ENCODE measurements around the gene THRB.
"Not testable (repeated sequence)": the region's sequence is repeated elsewhere in the genome, so short reads cannot be mapped to it uniquely, and the experiment has no call there.

Gene THRB

DNA sequence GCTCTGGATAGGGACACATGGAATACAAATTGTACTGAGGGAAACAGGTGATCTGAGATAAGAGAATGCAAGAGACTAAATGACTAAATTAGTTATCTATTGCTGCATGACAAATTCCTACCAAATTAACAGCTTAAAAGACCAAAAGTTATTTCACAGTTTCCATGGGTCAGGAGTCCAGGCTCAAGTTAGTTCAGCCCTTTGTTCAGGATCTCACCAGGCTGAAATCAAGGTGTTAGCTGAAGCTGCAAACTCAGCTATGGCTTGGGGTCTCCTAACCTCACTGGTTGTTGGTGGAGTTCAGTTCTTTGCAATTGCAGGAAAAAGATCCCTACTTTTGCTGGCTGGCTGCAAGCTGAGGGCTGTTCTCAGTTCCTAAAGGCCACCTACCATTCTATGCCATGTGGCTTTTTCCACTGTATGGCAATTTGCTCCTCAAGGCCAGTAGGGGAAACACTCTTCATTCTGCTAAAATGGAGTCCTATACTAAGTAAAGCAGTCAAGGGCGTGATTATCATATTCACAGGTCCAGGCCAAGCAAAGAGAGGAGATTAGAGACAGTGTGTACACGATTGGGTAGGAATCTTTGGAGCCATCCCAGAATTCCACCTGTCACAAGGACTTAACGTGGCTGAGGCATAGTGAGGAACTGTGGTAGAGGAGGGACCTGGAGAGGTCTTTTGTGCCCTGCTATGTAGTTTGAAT lies 53.7 kb downstream of the THRB start:
- DNase-seq = no peak

- DNase-seq = no peak
Observed at GRCh38 chr3:24439021-24439420, 55.6 kb downstream of the THRB start.

- no peak for DNase-seq
Observed at GRCh38 chr3:24437326-24437725, 57.3 kb downstream of the THRB start.

DNA sequence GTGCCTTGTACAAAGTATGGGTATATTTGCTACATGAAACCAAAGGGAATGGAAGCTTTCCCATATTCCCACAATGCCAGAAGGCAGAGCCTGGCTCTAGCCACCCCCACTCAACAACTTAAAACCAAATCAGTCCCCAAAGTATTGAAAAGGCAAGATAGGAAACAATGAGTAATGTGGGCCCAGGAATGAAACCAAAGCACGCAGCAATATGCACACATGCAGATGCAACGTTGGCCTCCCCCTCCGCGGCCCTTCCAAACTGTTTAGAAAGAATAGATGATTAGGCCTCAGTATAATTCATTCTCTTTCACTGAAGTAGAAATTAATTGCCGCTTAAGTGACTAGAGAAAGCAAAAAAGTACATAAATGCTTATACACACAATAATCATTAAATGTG lies 59.1 kb downstream of the THRB start:
- no peak for DNase-seq

DNA sequence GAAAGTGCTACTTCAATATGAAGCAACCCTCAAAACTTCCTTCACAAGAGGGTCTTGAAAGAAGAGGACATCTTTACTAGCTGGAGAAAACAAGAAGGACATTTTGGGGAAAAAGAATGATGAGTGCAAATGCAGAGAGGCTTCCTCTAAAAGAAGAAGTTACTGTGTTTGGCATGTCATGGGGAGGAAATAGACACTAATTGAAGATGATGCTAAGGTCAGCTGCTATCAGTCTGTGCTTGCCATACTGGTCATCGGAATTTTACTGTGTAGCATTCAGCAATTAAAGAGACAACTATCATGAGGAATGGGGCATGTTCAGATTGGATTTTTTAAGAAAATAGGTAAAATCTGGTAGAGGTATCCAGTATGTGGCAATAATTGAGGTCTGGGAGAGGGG lies 60.0 kb downstream of the THRB start:
- DNase-seq = no peak

- no peak for DNase-seq
Observed at GRCh38 chr3:24433838-24434591, 60.6 kb downstream of the THRB start.

DNA sequence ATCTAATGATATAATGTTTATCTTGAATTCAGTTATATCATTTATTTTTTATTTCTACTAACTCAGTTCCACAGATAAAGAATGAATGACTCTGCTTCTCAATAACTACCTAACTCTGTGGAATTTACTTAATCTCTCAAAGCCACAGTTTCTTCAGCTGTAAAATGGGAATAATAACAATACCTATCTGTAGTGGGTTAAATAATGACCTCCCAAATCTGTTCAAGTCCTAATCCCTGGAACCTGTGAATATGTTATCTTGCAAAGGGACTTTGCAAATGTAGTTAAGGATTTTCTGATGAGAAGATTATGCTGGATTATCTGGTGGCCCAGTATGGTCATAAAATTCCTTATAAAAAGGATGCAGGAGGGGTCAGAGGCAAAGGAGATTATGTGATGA lies 61.7 kb downstream of the THRB start:
- DNase-seq = no peak

DNA sequence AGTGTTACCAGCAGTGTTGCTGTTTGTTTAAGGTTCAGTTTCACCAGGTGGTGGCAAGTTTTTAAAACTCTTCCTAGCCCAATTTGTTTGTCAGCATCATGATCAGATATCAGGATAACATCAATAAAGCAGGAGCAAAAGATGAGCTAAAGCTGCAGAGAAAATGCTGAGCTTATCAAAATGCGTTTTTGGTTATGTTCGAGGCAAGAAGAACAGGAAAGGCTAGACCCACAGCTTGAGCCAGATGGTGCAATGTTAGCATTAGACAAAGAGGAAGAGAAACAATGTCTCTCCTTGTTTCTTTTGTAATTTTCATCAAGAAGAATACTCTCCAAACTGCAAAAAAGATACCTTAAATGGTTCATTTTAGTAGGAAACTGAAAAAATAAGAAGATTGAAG lies 66.2 kb downstream of the THRB start:
- no peak for DNase-seq

DNA sequence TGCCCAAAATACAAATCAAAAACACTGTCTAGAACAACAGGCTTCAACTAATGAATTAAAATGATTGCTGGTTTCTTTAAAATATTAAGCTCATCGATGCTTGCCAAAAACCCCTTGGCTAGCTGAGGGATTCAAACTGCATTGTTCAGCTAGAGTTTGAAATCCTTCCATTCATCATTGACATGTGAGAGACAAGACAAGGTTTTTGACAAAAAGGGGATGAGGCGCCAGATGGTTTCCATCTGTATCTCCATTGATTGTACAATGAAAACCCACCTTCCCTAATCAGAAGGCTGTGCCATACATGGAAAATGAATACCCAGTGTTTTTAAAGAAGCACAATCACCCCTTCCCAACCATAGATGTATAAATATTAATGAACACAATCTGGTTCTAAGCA lies 67.8 kb downstream of the THRB start:
- no peak for DNase-seq

DNA sequence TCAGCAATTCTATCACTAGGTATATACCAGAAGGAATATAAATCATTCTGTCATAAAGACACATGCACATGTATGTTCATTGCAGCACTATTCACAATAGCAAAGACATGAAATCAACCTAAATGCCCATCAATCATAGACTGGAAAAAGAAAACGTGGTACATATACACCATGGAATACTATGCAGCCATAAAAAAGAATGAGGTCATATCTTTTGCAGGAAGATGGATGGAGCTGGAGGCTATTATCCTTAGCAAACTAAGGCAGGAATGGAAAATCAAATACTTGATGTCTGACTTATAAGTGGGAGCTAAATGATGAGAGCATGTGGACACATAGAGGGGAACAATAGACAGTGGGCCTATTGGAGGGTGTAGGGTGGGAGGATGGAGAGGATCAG lies 73.8 kb downstream of the THRB start:
- DNase-seq = not testable (repeated sequence)

- no peak for DNase-seq
Observed at GRCh38 chr3:24420224-24420623, 74.4 kb downstream of the THRB start.

GRCh38 chr3:24419067-24419791 lies 75.4 kb downstream of the THRB start:
- DNase-seq = no peak

- DNase-seq = no peak
Observed at GRCh38 chr3:24417730-24418129, 76.9 kb downstream of the THRB start.

DNA sequence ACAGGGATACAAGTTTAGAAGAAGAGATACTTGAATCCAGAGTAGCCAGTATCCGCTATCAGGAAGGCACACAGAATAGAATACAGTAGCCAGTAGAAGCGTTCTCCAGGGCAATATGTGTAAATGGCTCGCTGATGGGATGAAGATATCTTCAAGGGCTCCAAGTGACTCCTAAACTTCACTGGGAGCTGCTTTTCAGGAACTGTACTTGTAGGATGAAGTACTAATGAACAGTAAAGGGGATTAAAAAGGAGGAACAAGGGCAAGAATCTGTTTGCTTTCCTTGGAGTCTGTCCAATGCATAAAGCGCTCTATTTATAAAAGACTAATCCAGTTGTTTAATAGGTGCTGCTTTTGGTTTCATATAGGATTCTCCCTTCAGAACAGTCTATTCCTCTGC lies 78.4 kb downstream of the THRB start:
- no peak for DNase-seq

DNA sequence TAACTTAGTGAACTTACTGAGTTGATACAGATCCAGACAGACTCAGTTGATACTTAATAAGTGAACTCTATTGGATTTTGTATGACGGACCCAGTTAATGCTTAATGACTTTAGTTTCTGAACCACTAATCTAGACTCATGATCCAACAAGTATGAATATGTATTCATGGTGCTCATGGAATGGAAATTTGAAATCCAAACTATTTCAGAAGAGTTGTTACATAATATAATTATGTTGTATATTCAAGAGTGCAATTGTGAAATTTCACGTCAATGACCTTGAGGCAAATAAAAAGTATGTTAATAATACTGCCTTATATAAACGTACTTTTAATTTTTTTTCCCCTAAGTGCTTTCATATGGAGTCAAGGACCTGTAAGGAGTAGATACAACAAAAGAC lies 78.8 kb downstream of the THRB start:
- DNase-seq = no peak

GRCh38 chr3:24413662-24414061 lies 81.0 kb downstream of the THRB start:
- not testable (repeated sequence) for DNase-seq

GRCh38 chr3:24410860-24411259 lies 83.8 kb downstream of the THRB start:
- no peak for DNase-seq

DNA sequence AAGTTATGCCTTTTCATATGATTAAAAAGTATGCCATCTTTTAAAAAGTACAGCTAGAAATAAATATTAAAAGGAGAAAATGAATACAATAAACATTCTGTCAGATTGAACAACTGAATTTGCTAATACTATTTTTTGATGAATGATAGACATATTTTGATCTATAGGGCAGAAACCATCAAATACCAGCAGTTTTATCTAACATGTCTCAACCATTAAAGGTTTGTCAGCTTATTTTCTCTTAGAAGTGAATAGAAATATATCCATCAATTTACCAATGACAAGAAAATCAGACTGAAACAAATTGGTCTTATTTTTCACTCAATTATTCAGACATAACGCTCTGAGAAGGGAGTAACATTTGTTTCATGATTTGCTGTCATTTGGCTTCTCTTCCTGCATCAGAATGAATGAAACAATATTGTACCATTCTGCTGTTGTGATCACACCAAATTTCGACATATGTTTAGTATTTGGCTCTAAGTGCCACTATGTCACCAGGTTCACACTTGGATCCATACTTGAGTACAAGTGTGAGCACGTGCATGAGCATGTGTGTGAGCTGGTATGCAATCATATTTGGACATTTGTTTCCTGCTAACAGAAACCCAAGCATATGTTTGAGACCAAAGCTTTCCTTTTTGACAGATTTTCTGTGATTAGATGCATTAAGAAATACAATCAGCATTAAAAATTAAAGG lies 86.5 kb downstream of the THRB start:
- DNase-seq = no peak

DNA sequence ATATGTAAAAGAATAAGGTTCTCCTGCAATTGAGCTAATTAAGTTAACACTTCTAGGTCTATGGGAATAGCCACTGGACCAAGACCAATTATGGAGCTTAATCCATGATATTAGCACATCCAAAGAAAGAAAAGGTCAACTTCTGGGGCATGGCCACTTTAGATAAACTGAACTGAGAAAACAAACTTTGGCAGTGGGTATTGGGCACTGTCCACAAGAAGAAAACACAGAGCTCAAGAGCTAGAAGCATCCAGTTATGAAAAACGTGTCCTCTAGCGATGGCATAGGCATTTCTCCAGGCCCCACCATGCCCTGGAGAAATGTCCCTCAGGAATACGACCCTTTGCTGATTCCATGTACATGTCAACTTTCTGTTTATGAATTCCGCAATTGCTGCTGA lies 87.8 kb downstream of the THRB start:
- no peak for DNase-seq

- DNase-seq = no peak
Observed at GRCh38 chr3:24405057-24405456, 89.6 kb downstream of the THRB start.

- no peak for DNase-seq
Observed at GRCh38 chr3:24401811-24402185, 92.9 kb downstream of the THRB start.

GRCh38 chr3:24401090-24401810 lies 93.4 kb downstream of the THRB start:
- no peak for DNase-seq

- no peak for DNase-seq
Observed at GRCh38 chr3:24400450-24400849, 94.2 kb downstream of the THRB start.
